ENCODE results near the gene CCDC88B. TPM values are rescaled to one million over a fixed set of nuclear protein-coding genes. Genes with fewer than 3 reads are reported as not detected.

CCDC88B gene
- polyA plus RNA-seq, 1 donor from 2014 or later: 33.0 TPM

GRCh38 chr11:64364911-64365310 is 24.9 kb downstream of the CCDC88B start:
- peaks cover 15 to 27% (median 16%) of the 10 kb centered on the region in 3 donors for H3K4me1 Mint-ChIP-seq
- no peaks in the 10 kb centered on the region for H3K27me3 Mint-ChIP-seq
- no peak overlapping the region for H3K4me3 Mint-ChIP-seq
- no peak overlapping the region for H3K27ac Mint-ChIP-seq
- no peaks in the 10 kb centered on the region for H3K9me3 Mint-ChIP-seq
- peaks cover 16% of the 10 kb centered on the region for H3K36me3 Mint-ChIP-seq

GRCh38 chr11:64366751-64367150 is 26.7 kb downstream of the CCDC88B start:
- Mint-ChIP-seq H3K27me3 (no peaks in the 10 kb centered on the region), H3K4me3 (no peak overlapping the region), H3K9me3 (no peaks in the 10 kb centered on the region), H3K36me3 (peaks cover 13% of the 10 kb centered on the region), H3K27ac (no peak overlapping the region), H3K4me1 (peaks cover 4 to 17% (median 9%) of the 10 kb centered on the region in 3 donors)

GRCh38 chr11:64367931-64368672 is 28.1 kb downstream of the CCDC88B start:
- H3K36me3 Mint-ChIP-seq: peaks cover 11% of the 10 kb centered on the region
- no peaks in the 10 kb centered on the region for H3K27me3 Mint-ChIP-seq
- no peak overlapping the region for H3K4me3 Mint-ChIP-seq

GRCh38 chr11:64368673-64369074 is 28.7 kb downstream of the CCDC88B start:
- peaks cover 8% of the 10 kb centered on the region for H3K36me3 Mint-ChIP-seq
- no peak overlapping the region for H3K4me3 Mint-ChIP-seq
- no peaks in the 10 kb centered on the region for H3K9me3 Mint-ChIP-seq
- no peak overlapping the region for H3K27ac Mint-ChIP-seq
- peaks cover 5 to 15% (median 7%) of the 10 kb centered on the region in 3 donors for H3K4me1 Mint-ChIP-seq
- no peaks in the 10 kb centered on the region for H3K27me3 Mint-ChIP-seq

More at GRCh38 chr11:64367931-64368672, 28.1 kb downstream of the CCDC88B start:
- peaks cover 4 to 12% (median 4%) of the 10 kb centered on the region in 3 donors for H3K4me1 Mint-ChIP-seq
- H3K27ac Mint-ChIP-seq: no peak overlapping the region
- H3K9me3 Mint-ChIP-seq: no peaks in the 10 kb centered on the region

GRCh38 chr11:64369440-64370421 is 29.7 kb downstream of the CCDC88B start:
- Mint-ChIP-seq H3K27ac (no peak overlapping the region), H3K27me3 (no peaks in the 10 kb centered on the region), H3K4me3 (no peak overlapping the region), H3K9me3 (no peaks in the 10 kb centered on the region), H3K4me1 (peaks cover 3 to 10% (median 5%) of the 10 kb centered on the region in 3 donors), H3K36me3 (peaks cover 4% of the 10 kb centered on the region)

- Mint-ChIP-seq H3K9me3 (no peaks in the 10 kb centered on the region), H3K27ac (no peak overlapping the region), H3K27me3 (no peaks in the 10 kb centered on the region), H3K4me3 (no peak overlapping the region), H3K36me3 (peaks cover 4% of the 10 kb centered on the region), H3K4me1 (peaks cover 3 to 10% (median 5%) of the 10 kb centered on the region in 3 donors)
Measured at GRCh38 chr11:64371201-64371600, 31.2 kb downstream of the CCDC88B start.

GRCh38 chr11:64372021-64372420 is 32.0 kb downstream of the CCDC88B start:
- Mint-ChIP-seq H3K9me3 (no peaks in the 10 kb centered on the region), H3K27ac (no peak overlapping the region), H3K27me3 (no peaks in the 10 kb centered on the region), H3K4me3 (no peak overlapping the region), H3K36me3 (no peaks in the 10 kb centered on the region), H3K4me1 (peaks cover 3 to 6% (median 5%) of the 10 kb centered on the region in 3 donors)

GRCh38 chr11:64372802-64373597 is 33.0 kb downstream of the CCDC88B start:
- H3K4me1 Mint-ChIP-seq: peaks cover 3 to 6% (median 5%) of the 10 kb centered on the region in 3 donors
- H3K27me3 Mint-ChIP-seq: no peaks in the 10 kb centered on the region
- H3K36me3 Mint-ChIP-seq: no peaks in the 10 kb centered on the region
- peak overlapping the region in 1 of 3 donors; percentile 83 for H3K27ac Mint-ChIP-seq
- H3K4me3 Mint-ChIP-seq: no peak overlapping the region
- H3K9me3 Mint-ChIP-seq: no peaks in the 10 kb centered on the region

GRCh38 chr11:64373598-64373974 is 33.6 kb downstream of the CCDC88B start:
- Mint-ChIP-seq H3K4me3 (no peak overlapping the region), H3K4me1 (peaks cover 3 to 6% (median 5%) of the 10 kb centered on the region in 3 donors), H3K27ac (no peak overlapping the region), H3K36me3 (no peaks in the 10 kb centered on the region), H3K27me3 (no peaks in the 10 kb centered on the region), H3K9me3 (no peaks in the 10 kb centered on the region)

GRCh38 chr11:64376071-64376470 is 36.1 kb downstream of the CCDC88B start:
- H3K9me3 Mint-ChIP-seq: no peaks in the 10 kb centered on the region
- no peak overlapping the region for H3K27ac Mint-ChIP-seq
- H3K36me3 Mint-ChIP-seq: no peaks in the 10 kb centered on the region
- no peaks in the 10 kb centered on the region for H3K27me3 Mint-ChIP-seq
- peaks cover 3 to 6% (median 5%) of the 10 kb centered on the region in 3 donors for H3K4me1 Mint-ChIP-seq
- no peak overlapping the region for H3K4me3 Mint-ChIP-seq

- H3K4me3 Mint-ChIP-seq: no peak overlapping the region
- no peaks in the 10 kb centered on the region for H3K27me3 Mint-ChIP-seq
- H3K4me1 Mint-ChIP-seq: peaks cover 3 to 5% (median 5%) of the 10 kb centered on the region in 3 donors
- no peak overlapping the region for H3K27ac Mint-ChIP-seq
- H3K36me3 Mint-ChIP-seq: no peaks in the 10 kb centered on the region
- no peaks in the 10 kb centered on the region for H3K9me3 Mint-ChIP-seq
Measured at GRCh38 chr11:64378335-64378880, 38.4 kb downstream of the CCDC88B start.

- no peak overlapping the region for H3K27ac Mint-ChIP-seq
- no peaks in the 10 kb centered on the region for H3K4me1 Mint-ChIP-seq
- no peaks in the 10 kb centered on the region for H3K36me3 Mint-ChIP-seq
- peaks cover 2% of the 10 kb centered on the region for H3K27me3 Mint-ChIP-seq
- H3K4me3 Mint-ChIP-seq: no peak overlapping the region
- no peaks in the 10 kb centered on the region for H3K9me3 Mint-ChIP-seq
Measured at GRCh38 chr11:64379160-64379559, 39.2 kb downstream of the CCDC88B start.

GRCh38 chr11:64379817-64380709 is 40.1 kb downstream of the CCDC88B start:
- Mint-ChIP-seq H3K27ac (no peak overlapping the region), H3K36me3 (no peaks in the 10 kb centered on the region), H3K4me1 (no peaks in the 10 kb centered on the region), H3K9me3 (no peaks in the 10 kb centered on the region), H3K4me3 (no peak overlapping the region), H3K27me3 (peaks cover 2% of the 10 kb centered on the region)
